OCI-LY7 (cell line): ENCODE data around the gene FRAS1.

Experiments used
- CTCF ChIP-seq: fragments of 200-600 bp; sonication (generic); conservative IDR thresholded peaks from 2 replicates; pipeline ENCODE4 v1.5.1; 2014; ENCODE audit warnings: mild to moderate bottlenecking, antibody characterized with exemption, low read length, moderate library complexity, mixed read lengths
- EZH2phosphoT487 ChIP-seq: fragments of 200-600 bp; sonication (generic); IDR thresholded peaks from 2 replicates; pipeline ENCODE4 v1.6.1; 2018; ENCODE audit warnings: low read depth, borderline replicate concordance, mild to moderate bottlenecking, mixed run types, antibody characterized with exemption, low read length, moderate library complexity, mixed read lengths

- TF ChIP-seq EZH2phosphoT487 (no peak), CTCF (no peak)
Measured at GRCh38 chr4:78250500-78250899, 193.4 kb downstream of the FRAS1 start.
